Epithelial cell of proximal tubule (primary cell): Measurements from ENCODE around the gene TRAM2. TPM values are rescaled to one million over a fixed set of nuclear protein-coding genes. Genes with fewer than 3 reads are reported as not detected.

Source experiments
- DNase-seq: peaks from one replicate; pipeline ENCODE4 v3.0.0-alpha.2; 2011; ENCODE audit warnings: low read depth
- H3K4me3 ChIP-seq: 2 replicates; pipeline ENCODE4 v1.5.1; 2011; ENCODE audit warnings: low read depth, mild to moderate bottlenecking, low read length
- total RNA-seq: library from RNA; depleted of rRNA; stranded (reverse); fragments of >200 nt; gene quantifications from 2 replicates; pipeline ENCODE4 v1.2.3, GENCODE V29; 2015
- TF ChIP-seq, protein P1 (sequence below): conservative IDR thresholded peaks from 2 replicates; pipeline ENCODE4 v1.5.1; 2012; ENCODE audit warnings: low read depth, mild to moderate bottlenecking, low read length

Gene TRAM2
- total RNA-seq, 1 donor from 2014 or later, result 16.3 TPM

DNA sequence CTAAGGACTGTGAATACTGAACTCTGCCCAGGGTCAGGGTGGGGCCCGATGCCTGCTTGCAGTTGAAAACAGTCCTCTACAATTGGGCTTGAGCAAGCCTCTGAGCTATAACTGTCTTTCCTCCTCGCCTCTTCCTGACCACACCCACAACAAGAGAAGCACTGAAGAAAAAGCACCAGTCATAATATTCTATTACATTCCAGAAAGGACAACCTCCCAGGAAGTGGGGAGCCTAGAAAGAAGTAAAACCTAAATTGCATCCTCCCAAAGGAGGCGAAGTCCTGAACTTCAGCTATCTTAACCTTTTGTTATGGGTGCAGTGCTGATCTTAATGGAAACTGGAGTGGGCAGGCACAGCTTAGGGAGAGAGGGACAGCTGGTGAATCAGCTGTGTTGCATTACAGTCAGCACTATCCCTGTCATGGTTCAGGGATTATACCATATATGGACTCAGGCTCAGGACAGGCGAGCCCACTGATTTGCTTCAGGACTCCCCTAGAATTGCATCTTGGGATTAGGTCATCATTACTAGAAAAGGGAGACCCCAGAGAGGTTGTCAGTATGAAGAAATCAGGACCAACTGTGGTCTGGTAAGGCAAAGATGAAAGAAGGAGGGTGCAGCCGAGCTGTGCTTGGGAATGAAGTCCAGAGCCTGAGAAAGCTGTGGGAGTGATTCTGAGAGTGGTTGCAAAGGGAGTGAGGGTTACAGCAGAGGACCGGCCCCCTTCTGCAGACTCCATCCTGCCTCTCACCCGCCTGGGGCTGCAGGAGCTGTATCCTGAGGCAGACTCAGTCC is 18.3 kb upstream of the TRAM2 start:
- DNase-seq, result peak; percentile 95
- peak overlapping the region; percentile 21 for H3K4me3 ChIP-seq
- TF ChIP-seq, protein P1, sequence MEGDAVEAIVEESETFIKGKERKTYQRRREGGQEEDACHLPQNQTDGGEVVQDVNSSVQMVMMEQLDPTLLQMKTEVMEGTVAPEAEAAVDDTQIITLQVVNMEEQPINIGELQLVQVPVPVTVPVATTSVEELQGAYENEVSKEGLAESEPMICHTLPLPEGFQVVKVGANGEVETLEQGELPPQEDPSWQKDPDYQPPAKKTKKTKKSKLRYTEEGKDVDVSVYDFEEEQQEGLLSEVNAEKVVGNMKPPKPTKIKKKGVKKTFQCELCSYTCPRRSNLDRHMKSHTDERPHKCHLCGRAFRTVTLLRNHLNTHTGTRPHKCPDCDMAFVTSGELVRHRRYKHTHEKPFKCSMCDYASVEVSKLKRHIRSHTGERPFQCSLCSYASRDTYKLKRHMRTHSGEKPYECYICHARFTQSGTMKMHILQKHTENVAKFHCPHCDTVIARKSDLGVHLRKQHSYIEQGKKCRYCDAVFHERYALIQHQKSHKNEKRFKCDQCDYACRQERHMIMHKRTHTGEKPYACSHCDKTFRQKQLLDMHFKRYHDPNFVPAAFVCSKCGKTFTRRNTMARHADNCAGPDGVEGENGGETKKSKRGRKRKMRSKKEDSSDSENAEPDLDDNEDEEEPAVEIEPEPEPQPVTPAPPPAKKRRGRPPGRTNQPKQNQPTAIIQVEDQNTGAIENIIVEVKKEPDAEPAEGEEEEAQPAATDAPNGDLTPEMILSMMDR, result no peak

- no peak for DNase-seq
- H3K4me3 ChIP-seq, result no peak overlapping the region
- TF ChIP-seq, protein P1, result no peak
Measured at GRCh38 chr6:52594221-52594620, 17.4 kb upstream of the TRAM2 start.

DNA sequence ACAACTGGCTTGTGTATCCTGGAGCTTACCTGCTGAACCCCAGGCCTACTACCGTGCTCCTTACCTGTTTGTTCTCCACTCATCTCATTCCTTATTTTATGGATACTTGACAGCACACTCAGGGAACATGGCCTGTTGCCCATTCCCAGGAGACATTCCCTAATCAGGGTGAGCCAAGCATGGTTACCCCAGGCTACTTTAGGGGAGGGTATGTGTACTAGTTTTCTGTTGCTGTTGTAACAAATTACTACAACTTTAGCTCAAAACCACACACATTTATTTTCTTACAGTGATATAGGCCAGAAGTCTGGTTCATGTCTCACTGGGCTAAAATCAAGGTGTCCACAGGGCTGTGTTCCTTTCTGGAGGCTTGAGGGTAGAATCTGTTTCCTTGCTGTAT is 15.0 kb upstream of the TRAM2 start:
- TF ChIP-seq, protein P1, result no peak
- DNase-seq, result no peak
- no peak overlapping the region for H3K4me3 ChIP-seq

DNA sequence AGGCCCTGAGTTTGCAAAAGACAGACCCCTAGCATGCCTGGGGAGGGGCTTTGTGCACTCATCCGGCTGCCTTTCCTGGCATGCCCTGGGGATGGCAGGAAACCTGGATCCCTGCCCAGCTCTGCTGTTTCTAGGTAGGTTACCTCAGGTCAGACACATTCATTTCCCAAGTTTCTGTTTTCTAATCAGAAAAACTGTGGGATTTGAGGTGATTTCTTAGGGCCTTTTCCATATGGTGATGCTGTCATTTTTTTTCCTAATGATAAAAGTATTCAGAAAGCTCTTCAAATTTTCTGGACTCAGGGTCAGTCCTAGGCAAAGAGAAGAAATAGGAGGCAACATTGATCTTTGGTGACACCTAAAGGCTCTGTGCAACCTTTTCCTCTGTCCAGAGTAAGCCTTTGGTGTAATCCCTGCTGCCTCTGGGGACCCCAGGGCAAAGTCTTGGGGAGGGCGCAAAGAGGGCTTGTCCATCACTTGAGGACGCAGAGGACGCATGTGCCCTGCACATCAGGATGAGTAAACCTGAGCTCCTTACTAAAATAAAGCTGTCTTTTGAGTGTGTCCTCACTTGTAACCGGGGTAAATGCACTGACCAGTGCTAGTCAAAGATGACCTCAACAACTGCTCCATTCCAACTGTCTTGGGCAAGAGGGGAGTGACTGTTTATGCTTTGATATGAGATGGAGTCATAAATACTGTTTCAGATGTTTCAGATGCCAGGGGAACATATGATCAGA is 13.5 kb upstream of the TRAM2 start:
- H3K4me3 ChIP-seq, result no peak overlapping the region
- DNase-seq, result no peak
- TF ChIP-seq, protein P1, result no peak

GRCh38 chr6:52588710-52589091 is 11.8 kb upstream of the TRAM2 start:
- TF ChIP-seq, protein P1, result no peak
- no peak for DNase-seq
- H3K4me3 ChIP-seq, result no peak overlapping the region

GRCh38 chr6:52588087-52588709 is 11.3 kb upstream of the TRAM2 start:
- TF ChIP-seq, protein P1, result no peak
- no peak for DNase-seq
- no peak overlapping the region for H3K4me3 ChIP-seq
